Measurements from ENCODE around the gene LOXHD1.

LOXHD1 gene

GRCh38 chr18:46577546-46577945, 79.5 kb downstream of the LOXHD1 start:
- no peak for DNase-seq (ENCODE audit: low read depth in 3 of 3)

GRCh38 chr18:46575851-46576250, 81.2 kb downstream of the LOXHD1 start:
- no peak for DNase-seq (ENCODE audit: low read depth in 3 of 3)

GRCh38 chr18:46574743-46575115, 82.3 kb downstream of the LOXHD1 start:
- DNase-seq (ENCODE audit: low read depth in 3 of 3) = no peak

GRCh38 chr18:46574000-46574742, 82.8 kb downstream of the LOXHD1 start:
- no peak for DNase-seq (ENCODE audit: low read depth in 3 of 3)

DNA sequence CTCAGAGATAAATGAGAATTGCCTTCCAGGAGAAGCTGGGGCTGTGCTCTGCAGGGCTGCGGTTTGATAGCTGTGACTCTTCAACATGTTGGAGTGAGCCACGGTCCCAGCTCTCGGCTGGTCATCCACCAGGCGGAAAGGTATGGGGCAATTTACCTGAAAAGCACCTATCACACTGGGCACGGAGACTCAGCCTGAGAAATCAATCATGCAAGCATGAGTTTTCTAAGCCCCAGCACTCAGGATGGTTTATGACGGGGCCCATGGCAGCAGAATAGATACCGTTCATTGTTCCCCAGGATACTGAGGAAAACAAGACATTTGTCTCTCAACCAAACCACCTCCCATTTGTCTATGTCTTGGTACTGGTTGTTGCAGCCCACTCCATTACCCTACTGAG, 83.9 kb downstream of the LOXHD1 start:
- DNase-seq (ENCODE audit: low read depth in 3 of 3) = no peak

DNA sequence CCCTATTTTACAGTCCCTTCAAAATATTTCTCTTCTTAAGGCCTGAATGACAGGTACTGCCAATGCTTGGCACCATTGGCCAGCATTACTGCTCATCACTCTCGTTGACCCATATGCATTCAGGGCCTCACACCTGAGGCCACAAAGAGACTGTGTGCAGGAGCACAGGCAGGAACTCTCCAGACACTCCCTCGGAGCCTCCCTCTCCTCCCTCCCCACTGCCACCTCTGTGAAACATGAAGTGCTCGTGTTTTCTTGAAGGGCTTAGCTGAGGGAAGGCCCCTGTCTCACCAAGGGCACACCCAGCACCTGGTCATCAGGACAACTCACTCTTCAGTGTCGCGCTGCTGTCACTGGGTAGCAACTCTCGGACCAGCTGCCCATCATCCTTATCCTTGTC, 85.3 kb downstream of the LOXHD1 start:
- no peak for DNase-seq (ENCODE audit: low read depth in 3 of 3)

- no peak for DNase-seq (ENCODE audit: low read depth in 3 of 3)
Observed at GRCh38 chr18:46570666-46571065, 86.4 kb downstream of the LOXHD1 start.

DNA sequence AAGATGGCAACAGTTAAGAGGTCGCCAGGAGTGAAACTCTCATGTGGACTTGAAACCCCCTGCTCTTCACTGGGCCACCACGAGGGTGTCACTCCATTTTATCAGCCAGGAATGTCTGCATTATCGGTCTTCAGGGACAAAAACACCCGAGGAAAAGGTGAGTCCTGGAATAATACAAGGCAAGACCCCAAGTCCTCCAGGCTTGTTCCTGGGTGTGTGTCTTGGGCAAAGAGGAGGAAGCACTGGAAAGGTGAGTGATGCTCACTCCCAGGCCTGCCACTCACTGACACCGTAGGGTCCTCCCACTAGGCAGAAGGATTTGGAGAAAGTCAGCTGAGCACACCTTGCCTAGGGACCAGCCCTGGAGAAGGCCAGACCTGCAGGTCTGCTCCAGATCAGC, 86.9 kb downstream of the LOXHD1 start:
- no peak for DNase-seq (ENCODE audit: low read depth in 3 of 3)

GRCh38 chr18:46569211-46569610, 87.8 kb downstream of the LOXHD1 start:
- DNase-seq (ENCODE audit: low read depth in 3 of 3) = no peak

DNA sequence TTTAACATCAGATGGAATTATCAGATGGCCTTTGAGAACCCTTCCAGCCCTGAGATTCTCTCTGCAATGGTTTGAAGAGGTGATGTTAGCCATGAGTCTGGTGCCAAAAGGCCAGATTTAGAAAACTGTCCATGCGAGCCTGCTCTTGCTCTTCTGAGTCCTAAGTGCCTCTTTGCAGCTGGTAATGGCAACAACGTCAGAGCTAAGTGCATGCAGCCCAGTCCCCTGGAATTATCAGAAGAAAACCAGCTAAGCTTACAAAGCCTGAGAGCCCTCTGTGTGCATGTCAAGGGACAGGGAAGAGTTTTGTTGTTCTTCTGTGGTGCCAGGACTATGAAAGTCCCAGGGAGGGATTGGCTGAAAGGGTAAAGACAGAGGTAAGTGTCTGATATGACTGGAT, 89.8 kb downstream of the LOXHD1 start:
- DNase-seq (ENCODE audit: low read depth in 3 of 3) = no peak

- no peak for DNase-seq (ENCODE audit: low read depth in 3 of 3)
Observed at GRCh38 chr18:46566111-46566510, 90.9 kb downstream of the LOXHD1 start.

- DNase-seq (ENCODE audit: low read depth in 3 of 3) = no peak
Observed at GRCh38 chr18:46565256-46565655, 91.8 kb downstream of the LOXHD1 start.

- no peak for DNase-seq (ENCODE audit: low read depth in 3 of 3)
Observed at GRCh38 chr18:46563317-46563716, 93.7 kb downstream of the LOXHD1 start.

DNA sequence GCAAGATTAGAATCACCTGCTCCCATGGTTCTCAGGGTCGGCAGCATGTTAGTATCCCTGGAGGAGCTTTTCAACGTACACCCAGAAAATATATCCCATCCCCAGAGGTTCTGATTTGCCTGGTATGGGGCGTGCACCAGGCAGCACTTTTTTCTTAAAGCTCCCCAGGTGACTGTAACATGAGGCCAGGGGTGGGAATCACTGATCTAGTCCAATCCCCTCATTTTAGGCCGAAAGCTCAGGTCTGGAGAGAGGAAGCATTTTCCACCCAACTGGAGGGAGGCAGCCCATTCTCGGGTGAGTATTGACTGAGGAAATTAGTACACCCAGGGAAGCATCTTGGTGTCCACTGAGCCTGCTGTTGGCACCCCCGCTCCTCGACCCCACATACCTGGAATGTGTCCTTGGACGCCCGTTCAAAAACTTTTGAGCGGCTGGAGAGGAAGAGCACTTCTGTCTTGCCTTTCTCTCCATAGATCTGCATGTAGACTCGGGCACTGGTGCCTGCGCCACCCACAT, 94.3 kb downstream of the LOXHD1 start:
- no peak for DNase-seq (ENCODE audit: low read depth in 3 of 3)

GRCh38 chr18:46560671-46561045, 96.4 kb downstream of the LOXHD1 start:
- DNase-seq (ENCODE audit: low read depth in 3 of 3) = no peak

DNA sequence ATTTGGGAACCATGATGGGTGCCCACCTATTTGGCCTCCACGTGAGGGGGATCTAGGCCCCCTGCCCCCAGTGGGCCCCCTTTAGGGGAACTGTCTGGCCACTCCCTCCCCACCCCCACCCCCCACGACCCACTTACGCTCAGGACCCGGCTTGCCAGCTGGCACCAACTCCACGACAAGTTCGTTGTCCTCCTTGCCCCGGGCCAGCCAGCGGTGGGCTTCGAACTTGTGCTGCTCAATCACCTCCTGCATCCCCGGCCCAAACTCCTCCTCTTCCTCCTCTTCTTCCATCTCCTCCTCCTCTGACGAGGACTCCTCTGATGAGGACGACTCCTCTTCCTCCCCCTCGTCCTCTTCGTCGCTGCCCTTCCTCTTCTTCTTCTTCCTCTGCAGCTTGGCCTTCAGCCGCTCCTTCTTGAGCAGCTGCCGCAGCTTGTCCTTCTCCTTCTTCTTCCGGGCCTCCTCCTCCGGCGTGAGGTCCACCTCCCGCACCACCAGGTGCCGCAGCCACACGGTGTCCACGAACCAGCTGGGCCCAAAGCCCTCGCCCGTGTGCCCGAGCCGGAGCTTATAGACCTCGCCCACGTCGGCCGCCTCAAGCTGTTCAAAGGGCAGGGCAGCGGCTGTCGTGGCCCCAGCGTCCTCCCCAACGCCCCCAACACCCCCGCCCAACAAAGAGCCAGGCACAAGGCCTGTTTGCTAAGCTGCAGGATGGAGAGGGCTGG, 96.9 kb downstream of the LOXHD1 start:
- no peak for DNase-seq (ENCODE audit: low read depth in 3 of 3)

DNA sequence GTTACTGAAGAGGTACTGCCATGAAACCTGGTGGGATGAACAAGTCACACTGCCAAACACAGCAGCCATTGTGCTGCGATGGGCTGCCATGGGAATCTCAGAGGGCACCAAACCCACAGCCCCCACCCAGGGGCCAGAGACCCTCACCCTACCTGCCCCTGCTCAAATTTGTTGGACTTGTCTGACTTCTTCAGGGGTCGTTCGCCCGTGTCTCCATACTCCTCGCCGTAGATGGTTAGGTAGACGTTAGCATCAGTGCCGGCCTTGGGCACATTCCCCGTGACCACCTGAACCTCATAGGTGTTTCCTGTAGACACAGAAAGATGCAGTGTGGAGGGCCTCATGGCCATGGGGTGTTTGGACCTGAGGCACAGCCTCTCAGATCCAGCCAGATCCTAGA, 97.7 kb downstream of the LOXHD1 start:
- no peak for DNase-seq (ENCODE audit: low read depth in 3 of 3)

DNA sequence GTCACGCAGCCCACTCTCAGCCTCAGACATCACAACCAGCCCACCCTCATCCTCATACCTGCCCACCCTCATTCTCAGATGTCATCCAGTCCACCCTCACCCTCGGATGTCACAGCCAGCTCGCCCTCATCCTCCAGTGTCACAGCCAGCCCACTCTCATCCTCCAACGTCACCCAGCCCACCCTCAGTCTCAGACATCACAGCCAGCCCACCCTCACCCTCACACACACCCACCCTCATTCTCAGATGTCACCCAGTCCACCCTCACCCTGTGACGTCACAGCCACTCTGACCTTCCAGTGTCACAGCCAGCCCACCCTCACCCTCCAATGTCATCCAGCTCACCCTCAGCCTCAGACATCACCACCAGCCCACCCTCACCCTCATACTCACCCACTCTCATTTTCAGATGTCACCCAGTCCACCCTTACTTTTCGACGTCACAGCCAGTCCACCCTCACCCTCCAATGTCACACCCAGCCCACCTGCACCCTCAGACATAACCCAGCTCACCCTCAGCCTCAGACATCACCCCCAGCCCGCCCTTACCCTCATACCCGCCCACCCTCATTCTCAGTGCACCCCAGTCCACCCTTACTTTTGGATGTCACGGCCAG, 100.3 kb downstream of the LOXHD1 start:
- DNase-seq (ENCODE audit: low read depth in 3 of 3) = no peak

DNA sequence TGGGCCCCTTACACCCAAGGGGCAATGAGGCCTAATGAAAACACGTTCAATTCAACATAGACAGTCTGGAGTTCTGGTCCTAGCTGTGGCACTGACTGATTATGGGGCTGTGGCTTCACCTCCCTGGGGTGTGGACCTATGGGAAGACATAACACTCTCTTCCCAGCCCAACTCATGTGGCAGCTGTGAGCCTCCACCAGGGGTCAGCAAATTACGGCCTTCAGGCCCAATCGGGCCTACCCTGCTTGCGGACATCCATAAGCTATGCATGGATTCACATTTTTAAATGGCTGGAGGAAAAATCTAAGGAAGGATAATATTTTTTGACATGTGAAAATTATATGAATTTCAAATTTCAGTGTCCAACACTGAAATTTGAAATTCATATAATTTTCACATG, 101.3 kb downstream of the LOXHD1 start:
- no peak for DNase-seq (ENCODE audit: low read depth in 3 of 3)

DNA sequence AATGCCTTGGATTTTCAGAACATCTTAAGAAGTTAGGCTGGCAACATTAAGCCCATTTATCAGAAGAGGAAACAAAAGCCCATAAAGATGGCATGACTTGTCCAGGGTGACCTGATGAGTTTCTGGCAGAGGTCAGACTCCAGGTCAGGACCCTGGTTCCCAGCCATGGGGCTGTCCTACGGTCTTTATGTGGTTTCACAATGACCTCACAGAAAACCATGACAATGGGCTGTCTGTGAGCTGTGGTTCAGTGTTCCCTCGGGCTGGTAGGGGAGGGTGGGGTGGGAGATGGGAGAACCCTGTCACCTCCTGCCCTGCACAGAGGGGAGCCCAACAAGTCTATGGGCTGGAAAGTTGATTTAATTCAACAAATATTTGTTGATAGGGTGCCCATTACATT, 101.8 kb downstream of the LOXHD1 start:
- DNase-seq (ENCODE audit: low read depth in 3 of 3) = no peak

DNA sequence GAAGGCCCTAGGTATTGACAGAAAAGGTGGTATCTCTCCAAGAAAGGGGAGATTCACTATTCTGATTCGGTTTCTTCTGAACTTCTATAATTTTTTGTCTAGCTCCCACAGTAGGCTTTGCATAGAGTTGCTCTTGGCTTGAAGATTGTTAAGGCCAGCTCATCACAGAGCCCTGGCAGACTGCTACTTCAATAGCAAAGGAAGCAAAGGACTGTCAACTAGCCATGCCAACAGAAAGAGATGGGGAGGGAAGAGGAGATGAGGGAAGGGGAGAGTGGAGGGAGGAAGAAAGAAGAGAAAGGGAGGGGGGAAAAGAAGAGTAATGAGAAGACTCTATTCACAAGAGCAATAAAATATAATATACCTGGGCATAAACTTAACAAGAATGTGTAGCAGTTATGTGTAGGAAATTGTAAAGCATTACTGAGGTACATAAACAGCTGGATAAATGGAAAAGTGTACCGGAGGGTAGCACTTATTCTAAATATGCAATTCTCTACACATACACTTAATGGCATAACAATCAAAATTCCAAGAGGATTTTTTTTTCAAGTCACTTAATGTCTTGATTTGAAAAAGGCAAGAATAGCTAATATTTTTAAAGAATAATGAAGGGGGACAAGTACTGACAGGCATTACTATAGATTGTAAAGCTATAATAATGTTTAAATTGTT, 102.5 kb downstream of the LOXHD1 start:
- no peak for DNase-seq (ENCODE audit: low read depth in 3 of 3)

- no peak for DNase-seq (ENCODE audit: low read depth in 3 of 3)
Observed at GRCh38 chr18:46550609-46551008, 106.4 kb downstream of the LOXHD1 start.

Data from stimulated activated CD4-positive, alpha-beta T cell treated with anti-CD3 and anti-CD28 coated beads, TNF-alpha, amount 100 ng/mL, for 48 hours (primary cell).